GM12878 (cell line): Measurements from ENCODE around the gene LMTK2. TPM values are rescaled to one million over a fixed set of nuclear protein-coding genes. Genes with fewer than 3 reads are reported as not detected.

Source experiments
- ATF2 ChIP-seq: IDR thresholded peaks from 2 replicates; pipeline ENCODE4 v1.6.1; 2012; ENCODE audit warnings: low read length, inconsistent platforms
- E2F8 ChIP-seq: fragments of 450-650 bp; IDR thresholded peaks from 2 replicates; pipeline ENCODE4 v1.6.1; 2018; ENCODE audit warnings: mild to moderate bottlenecking, low read depth, moderate library complexity; ENCODE audit not compliant: partially characterized antibody
- EP300 ChIP-seq, 2 experiments: fragments of 150-350 bp in 1 of 2; IDR thresholded peaks; 2 replicates each; pipeline ENCODE4 v1.6.1; 2011 to 2012; ENCODE audit warnings: low read depth in 2 of 2, low read length in 2 of 2, borderline replicate concordance in 1 of 2, improper control_type of control experiment in 1 of 2, inconsistent platforms in 1 of 2; ENCODE audit not compliant: control insufficient read depth in 1 of 2
- MLLT1 ChIP-seq: fragments of 450-650 bp; IDR thresholded peaks from 2 replicates; pipeline ENCODE4 v1.6.1; 2016; ENCODE audit warnings: mild to moderate bottlenecking
- MTA3 ChIP-seq: IDR thresholded peaks from 2 replicates; pipeline ENCODE4 v1.6.1; 2012; ENCODE audit warnings: low read length, inconsistent platforms, borderline replicate concordance
- MYC ChIP-seq: IDR thresholded peaks from 2 replicates; pipeline ENCODE4 v1.6.1; 2011; ENCODE audit warnings: mild to moderate bottlenecking, low read length, moderate library complexity, inconsistent platforms; ENCODE audit not compliant: insufficient read depth, insufficient replicate concordance, insufficient read length, severe bottlenecking
- PAX5 ChIP-seq: IDR thresholded peaks from 2 replicates; pipeline ENCODE4 v1.6.1; 2011; ENCODE audit warnings: low read depth, low read length, borderline replicate concordance
- SP1 ChIP-seq: IDR thresholded peaks from one replicate; pipeline ENCODE4 v1.6.1; 2011; ENCODE audit warnings: low read depth, low read length
- SUZ12 ChIP-seq: fragments of 200-600 bp; sonication (generic); IDR thresholded peaks from one replicate; pipeline ENCODE4 v1.6.1; 2018; ENCODE audit warnings: antibody characterized with exemption, mild to moderate bottlenecking; ENCODE audit not compliant: unreplicated experiment
- TBL1XR1 ChIP-seq: IDR thresholded peaks from 2 replicates; pipeline ENCODE4 v1.6.1; 2012; ENCODE audit warnings: low read depth, low read length, improper control_type of control experiment
- USF1 ChIP-seq: IDR thresholded peaks from 2 replicates; pipeline ENCODE4 v1.6.1; 2011; ENCODE audit warnings: borderline replicate concordance, low read depth, mild to moderate bottlenecking, moderate library complexity, mixed read lengths, low read length; ENCODE audit not compliant: insufficient read depth; ENCODE audit errors: extremely low read length
- ZBTB40 ChIP-seq: fragments of 450-650 bp; IDR thresholded peaks from 2 replicates; pipeline ENCODE4 v1.6.1; 2016; ENCODE audit warnings: mild to moderate bottlenecking, moderate library complexity, borderline replicate concordance
- ZNF592 ChIP-seq: fragments of 450-650 bp; IDR thresholded peaks from 2 replicates; pipeline ENCODE4 v1.6.1; 2017; ENCODE audit warnings: mild to moderate bottlenecking, moderate library complexity
- polyA plus RNA-seq, 11 experiments: library from polyadenylated mRNA; depleted of rRNA in 4 of 11; unstranded in 6 of 11; stranded (reverse) in 5 of 11; fragments of >200 nt; fragmentation: Nextera tagmentation in 4 of 11; fragmentation: Illumina TruSeq in 1 of 11; extraction: Ambion mirVana in 4 of 11; extraction: Trizol in 1 of 11; gene quantifications; 1 replicate in 1 of 11; 2 replicates in 10 of 11; pipeline versions ENCODE4 v1.2.1 to v1.2.3, GENCODE V29; 2011 to 2016; ENCODE audit warnings: inconsistent platforms in 2 of 11, missing spikeins in 2 of 11, low read depth in 1 of 11
- total RNA-seq, 4 experiments: library from RNA; depleted of rRNA in 3 of 4; stranded (reverse); fragments of >200 nt in 3 of 4; fragmentation: Illumina TruSeq in 1 of 4; extraction: Trizol in 1 of 4; gene quantifications; 2 replicates each; pipeline versions ENCODE4 v1.2.1 to v1.2.3, GENCODE V29; 2013 to 2021

The LMTK2 gene
- total and polyA plus RNA-seq, 10 of the 15 experiments (the other 5 are each of a cell fraction or from before 2014, with no cell fraction given), result 0.68 to 8.7 (median 4.6) TPM

- TF ChIP-seq ZBTB40 (no peak), MYC (no peak), TBL1XR1 (0 out of 2 replicates have a peak, but pooled peaks have one; percentile 43), ATF2 (peak; percentile 74; the same call in 1 of the 2 replicates), PAX5 (peak; percentile 99), MTA3 (peak; percentile 94; the same call in 1 of the 2 replicates), EP300 (IDR thresholded peaks at IDR 0.05; ENCODE audit: borderline replicate concordance in 1 of 2, control insufficient read depth in 1 of 2, low read depth in 2 of 2, low read length in 2 of 2) (no peak), SUZ12 (no peak), SP1 (no peak), E2F8 (no peak), USF1 (no peak), MLLT1 (no peak), ZNF592 (no peak)
These were observed 93.7 kb downstream of the LMTK2 start (continued) for GRCh38 chr7:98200364-98200763.
